ENCODE results near the gene HOXD10. TPM values are rescaled to one million over a fixed set of nuclear protein-coding genes. Genes with fewer than 3 reads are reported as not detected.

Gene HOXD10
- total and polyA plus RNA-seq, 7 donors = 0.23 to 46.0 (median 10.7) TPM

DNA sequence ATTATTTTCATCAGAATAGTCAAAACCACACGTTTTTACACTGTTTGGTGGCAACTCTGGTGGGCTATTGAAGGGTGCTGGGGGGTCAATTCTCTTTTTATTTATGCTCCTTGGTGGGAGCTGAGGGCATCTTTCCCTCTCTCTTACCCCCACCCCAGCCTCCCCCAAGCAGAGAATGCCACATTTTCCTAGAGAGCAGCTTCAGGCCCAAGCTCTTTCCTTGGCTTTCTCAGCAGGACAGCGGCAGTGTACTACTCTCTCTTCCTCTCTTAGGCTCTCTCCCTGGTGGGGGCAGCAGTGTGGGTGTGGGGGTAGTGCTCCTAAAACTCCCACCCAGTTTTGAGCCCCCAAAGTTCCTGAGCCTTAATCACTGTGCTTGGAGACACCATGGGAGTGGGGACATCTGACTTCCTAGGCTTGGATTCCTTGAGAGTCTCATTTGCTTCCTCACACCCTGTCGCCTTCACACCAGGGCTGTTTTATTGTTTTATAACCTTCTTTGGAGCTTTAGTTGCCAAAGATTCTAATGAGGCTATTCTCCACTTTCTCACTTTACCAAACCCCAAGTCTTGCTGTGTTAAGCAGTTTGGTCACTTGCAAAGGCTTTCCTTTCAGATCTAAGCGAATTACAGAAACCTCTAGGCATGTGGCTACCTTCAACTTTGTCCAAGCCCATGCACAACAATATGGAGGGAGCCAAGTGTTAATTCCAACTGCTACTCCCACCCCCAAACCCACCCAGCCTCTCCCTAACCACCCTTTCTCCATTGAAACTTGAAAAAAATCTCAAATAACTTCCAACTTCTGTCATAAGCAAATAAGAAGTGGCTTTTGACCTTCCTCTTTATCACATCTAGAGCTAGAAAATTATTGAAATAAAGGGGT is 28.7 kb downstream of the HOXD10 start:
- intact Hi-C loops (cut with DNase I) = loop anchor here (10.0 kb wide), 1 partner anchor 669 kb away; no protein-coding TSS in a partner anchor
- Histone ChIP-seq H3K27ac (no peak overlapping the region), H3K4me1 (peaks cover 0 to 13% (median 7%) of the 10 kb centered on the region in 4 donors), H3K9me3 (no peaks in the 10 kb centered on the region), H3K4me3 (no peak overlapping the region), H3K27me3 (peaks cover 7 to 69% (median 55%) of the 10 kb centered on the region in 3 donors), H3K36me3 (no peaks in the 10 kb centered on the region)
- TF ChIP-seq EP300 (IDR thresholded peaks at IDR 0.05) (no peak), POLR2AphosphoS5 (IDR thresholded peaks at IDR 0.05) (no peak), POLR2A (IDR thresholded peaks at IDR 0.05) (no peak)
- TF ChIP-seq, protein P1, sequence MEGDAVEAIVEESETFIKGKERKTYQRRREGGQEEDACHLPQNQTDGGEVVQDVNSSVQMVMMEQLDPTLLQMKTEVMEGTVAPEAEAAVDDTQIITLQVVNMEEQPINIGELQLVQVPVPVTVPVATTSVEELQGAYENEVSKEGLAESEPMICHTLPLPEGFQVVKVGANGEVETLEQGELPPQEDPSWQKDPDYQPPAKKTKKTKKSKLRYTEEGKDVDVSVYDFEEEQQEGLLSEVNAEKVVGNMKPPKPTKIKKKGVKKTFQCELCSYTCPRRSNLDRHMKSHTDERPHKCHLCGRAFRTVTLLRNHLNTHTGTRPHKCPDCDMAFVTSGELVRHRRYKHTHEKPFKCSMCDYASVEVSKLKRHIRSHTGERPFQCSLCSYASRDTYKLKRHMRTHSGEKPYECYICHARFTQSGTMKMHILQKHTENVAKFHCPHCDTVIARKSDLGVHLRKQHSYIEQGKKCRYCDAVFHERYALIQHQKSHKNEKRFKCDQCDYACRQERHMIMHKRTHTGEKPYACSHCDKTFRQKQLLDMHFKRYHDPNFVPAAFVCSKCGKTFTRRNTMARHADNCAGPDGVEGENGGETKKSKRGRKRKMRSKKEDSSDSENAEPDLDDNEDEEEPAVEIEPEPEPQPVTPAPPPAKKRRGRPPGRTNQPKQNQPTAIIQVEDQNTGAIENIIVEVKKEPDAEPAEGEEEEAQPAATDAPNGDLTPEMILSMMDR (IDR thresholded peaks at IDR 0.05) = no peak
- WGBS, 2 donors = 47 to 56% methylated on average over 4 of the region's 4 CpGs
- no peak for DNase-seq

DNA sequence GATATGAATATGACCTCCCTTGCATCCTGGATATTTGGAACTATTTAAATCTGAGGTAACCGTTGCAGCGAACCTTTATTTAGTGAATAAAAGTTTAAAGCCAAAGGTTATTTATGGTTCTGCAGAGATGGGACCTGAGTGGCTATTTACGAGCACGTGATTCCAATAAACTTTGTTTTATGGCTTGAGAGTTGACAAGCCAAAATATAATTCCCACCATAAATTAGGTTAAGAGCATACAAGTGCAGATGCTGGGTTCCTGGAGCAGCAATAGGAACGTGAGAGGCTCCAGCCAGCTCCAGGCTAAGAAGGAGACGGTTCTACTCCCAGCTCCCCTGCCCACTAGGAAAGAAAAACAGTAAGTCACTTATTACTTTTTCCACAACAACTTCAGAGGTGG is 29.5 kb downstream of the HOXD10 start:
- H3K9me3 ChIP-seq = no peaks in the 10 kb centered on the region
- TF ChIP-seq EP300 (IDR thresholded peaks at IDR 0.05) (no peak), POLR2AphosphoS5 (IDR thresholded peaks at IDR 0.05) (peak in 1 of 4 donors; percentile 11), POLR2A (IDR thresholded peaks at IDR 0.05) (no peak)
- H3K27ac ChIP-seq = no peak overlapping the region
- no peaks in the 10 kb centered on the region for H3K36me3 ChIP-seq
- WGBS, 2 donors = 7 to 24% methylated on average over 6 of the region's 6 CpGs
- H3K4me3 ChIP-seq = no peak overlapping the region
- intact Hi-C loops (cut with DNase I) = loop anchor here (10.0 kb wide), 1 partner anchor 669 kb away; no protein-coding TSS in a partner anchor
- DNase-seq = no peak
- H3K4me1 ChIP-seq = peaks cover 0 to 8% (median under 1%) of the 10 kb centered on the region in 4 donors
- H3K27me3 ChIP-seq = peaks cover 7 to 70% (median 55%) of the 10 kb centered on the region in 3 donors

DNA sequence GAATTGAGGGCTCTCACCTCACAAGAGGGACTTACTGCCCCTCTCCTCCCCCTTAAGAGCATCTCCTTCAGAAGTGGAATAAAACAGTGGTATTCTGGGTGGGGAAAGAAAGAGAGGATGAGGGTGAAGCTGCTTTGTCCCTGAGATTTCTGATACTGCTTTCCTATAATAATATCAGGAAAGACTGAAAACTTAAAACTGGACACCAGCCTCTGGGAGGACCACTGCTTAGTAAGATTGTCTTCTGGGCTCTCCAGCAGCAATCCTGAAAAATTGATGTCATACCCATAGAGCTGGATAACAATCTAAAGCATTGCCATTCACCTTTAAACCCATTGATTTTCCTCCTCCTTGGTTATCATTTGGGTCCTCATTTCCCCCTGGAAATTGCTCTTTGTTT is 30.1 kb downstream of the HOXD10 start:
- Histone ChIP-seq H3K9me3 (no peaks in the 10 kb centered on the region), H3K27me3 (peaks cover 9 to 76% (median 58%) of the 10 kb centered on the region in 3 donors)
- intact Hi-C loops (cut with DNase I) = loop anchor here (10.0 kb wide), 1 partner anchor 668 kb away; no protein-coding TSS in a partner anchor

DNA sequence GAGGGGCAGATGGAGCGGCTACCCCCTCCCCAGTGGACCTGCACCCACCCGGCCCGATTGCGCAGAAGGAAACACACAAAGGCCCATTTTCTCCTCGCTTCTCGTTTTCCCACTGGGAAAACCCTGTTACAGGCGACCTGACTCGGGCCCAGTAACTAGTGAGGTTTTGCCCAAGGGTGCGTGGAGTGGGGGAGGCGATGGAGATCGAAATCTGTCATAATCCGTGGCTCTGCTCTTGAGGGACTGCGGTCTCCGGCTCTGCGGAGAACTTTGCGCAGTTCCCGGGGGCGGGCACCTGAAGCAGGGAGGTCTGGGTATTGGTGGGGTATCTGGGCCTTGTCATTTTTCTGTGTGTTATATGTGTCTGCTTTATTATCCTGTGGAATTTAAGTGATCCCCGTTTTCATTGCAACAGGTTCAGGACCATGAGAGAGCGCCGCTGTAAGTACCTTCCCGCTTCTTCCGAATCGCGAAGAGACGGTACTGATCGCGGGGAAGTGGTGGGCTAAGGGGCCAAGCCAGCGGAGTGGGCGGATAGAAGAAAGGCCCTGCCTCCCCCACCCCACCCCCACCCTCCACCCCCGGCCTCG is 30.7 kb downstream of the HOXD10 start:
- H3K9me3 ChIP-seq = no peaks in the 10 kb centered on the region
- H3K27me3 ChIP-seq = peaks cover 12 to 82% (median 62%) of the 10 kb centered on the region in 3 donors
- H3K4me1 ChIP-seq = peaks cover 0 to 8% (median 2%) of the 10 kb centered on the region in 4 donors
- 56 to 88% methylated on average over 32 of the region's 32 CpGs for WGBS, 2 donors
- intact Hi-C loops (cut with DNase I) = loop anchor here (10.0 kb wide), 1 partner anchor 667 kb away; no protein-coding TSS in a partner anchor
- TF ChIP-seq POLR2A (IDR thresholded peaks at IDR 0.05) (no peak), EP300 (IDR thresholded peaks at IDR 0.05) (no peak), POLR2AphosphoS5 (IDR thresholded peaks at IDR 0.05) (no peak)
- TF ChIP-seq, protein P1 (IDR thresholded peaks at IDR 0.05) = no peak
- DNase-seq = no peak
- no peaks in the 10 kb centered on the region for H3K36me3 ChIP-seq
- H3K4me3 ChIP-seq = no peak overlapping the region
- H3K27ac ChIP-seq = no peak overlapping the region

More for the DNA sequence above, 30.1 kb downstream of the HOXD10 start:
- no peak for DNase-seq
- H3K4me3 ChIP-seq = no peak overlapping the region
- H3K4me1 ChIP-seq = peaks cover 0 to 8% (median 1%) of the 10 kb centered on the region in 4 donors
- H3K27ac ChIP-seq = no peak overlapping the region
- no peaks in the 10 kb centered on the region for H3K36me3 ChIP-seq
- no peak for TF ChIP-seq EP300 (IDR thresholded peaks at IDR 0.05)
- no peak for TF ChIP-seq POLR2A (IDR thresholded peaks at IDR 0.05)
- no peak for TF ChIP-seq POLR2AphosphoS5 (IDR thresholded peaks at IDR 0.05)
- TF ChIP-seq, protein P1 (IDR thresholded peaks at IDR 0.05) = no peak
